Effector memory CD8-positive, alpha-beta T cell (primary cell): ENCODE data around the gene PIK3AP1.

Source experiments
- ATAC-seq: fragments of 150-1000 bp; cut with Tn5 transposase; replicated peaks from 2 replicates; pipeline ENCODE4 v1.10.0; 2021; ENCODE audit warnings: mild to moderate bottlenecking, moderate library complexity
- DNase-seq, 3 experiments: peaks; one replicate each; pipeline ENCODE4 v3.0.0; 2021
- H3K27ac Mint-ChIP-seq, 2 donors: one replicate each; pipeline ENCODE4 v1.8.0; 2022; ENCODE audit warnings: mild to moderate bottlenecking in 2 of 2, mixed read lengths in 2 of 2, moderate library complexity in 2 of 2
- H3K27me3 Mint-ChIP-seq, 2 donors: one replicate each; pipeline ENCODE4 v1.8.0; 2022; ENCODE audit warnings: mixed read lengths in 2 of 2
- H3K36me3 Mint-ChIP-seq: one replicate; pipeline ENCODE4 v1.8.0; 2022; ENCODE audit warnings: mild to moderate bottlenecking, moderate library complexity, mixed read lengths; ENCODE audit not compliant: insufficient read depth
- H3K4me1 Mint-ChIP-seq, 2 donors: one replicate each; pipeline ENCODE4 v1.8.0; 2022; ENCODE audit warnings: low read depth in 2 of 2, mixed read lengths in 2 of 2
- H3K4me3 Mint-ChIP-seq, 2 donors: one replicate each; pipeline ENCODE4 v1.8.0; 2022; ENCODE audit warnings: mild to moderate bottlenecking in 2 of 2, mixed read lengths in 2 of 2, moderate library complexity in 2 of 2
- H3K9me3 Mint-ChIP-seq, 2 donors: one replicate each; pipeline ENCODE4 v1.8.0; 2022; ENCODE audit warnings: mixed read lengths in 2 of 2

The PIK3AP1 gene

GRCh38 chr10:96648297-96648696, 72.0 kb downstream of the PIK3AP1 start:
- Mint-ChIP-seq H3K27ac (peak overlapping the region; percentile 13 to 95), H3K4me1 (peaks cover 43 to 44% of the 10 kb centered on the region in 2 donors), H3K27me3 (no peaks in the 10 kb centered on the region), H3K36me3 (peaks cover 47% of the 10 kb centered on the region), H3K4me3 (no peak overlapping the region), H3K9me3 (no peaks in the 10 kb centered on the region)
- ATAC-seq (no peak), DNase-seq (no peak)

- H3K36me3 Mint-ChIP-seq, result peaks cover 44% of the 10 kb centered on the region
- H3K4me1 Mint-ChIP-seq, result peaks cover 37 to 40% of the 10 kb centered on the region in 2 donors
- peak overlapping the region in 1 of 2 donors; percentile 95 for H3K27ac Mint-ChIP-seq
Measured at GRCh38 chr10:96647466-96647865, 72.8 kb downstream of the PIK3AP1 start.

DNA sequence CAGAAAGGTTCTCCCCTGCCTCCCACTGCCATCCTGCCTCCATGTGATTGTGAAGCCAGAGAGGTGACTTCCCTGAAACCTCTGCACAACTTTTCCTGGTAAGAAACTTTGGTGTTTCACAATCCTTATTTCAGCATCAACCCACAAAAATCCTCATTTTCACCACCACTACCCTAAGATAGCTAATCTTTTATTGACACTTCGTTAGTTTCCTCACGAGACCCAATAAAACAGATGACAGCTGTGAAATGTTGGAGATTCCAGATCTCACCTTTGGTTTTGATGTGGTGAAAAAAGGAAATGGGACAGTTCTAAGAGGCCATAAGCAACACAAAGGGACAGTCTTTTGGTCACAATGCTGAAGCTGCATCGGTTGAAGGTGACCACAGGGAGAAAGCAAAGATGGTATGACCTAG, 73.6 kb downstream of the PIK3AP1 start:
- Mint-ChIP-seq H3K36me3 (peaks cover 37% of the 10 kb centered on the region), H3K4me1 (peaks cover 30 to 35% of the 10 kb centered on the region in 2 donors), H3K27me3 (no peaks in the 10 kb centered on the region), H3K27ac (peak overlapping the region in 1 of 2 donors; percentile 95), H3K9me3 (no peaks in the 10 kb centered on the region), H3K4me3 (peak overlapping the region; percentile 21 to 63)
- DNase-seq, result peak in 1 of 3 experiments; percentile 20
- ATAC-seq, result peak; percentile 70

More at GRCh38 chr10:96647466-96647865, 72.8 kb downstream of the PIK3AP1 start:
- Mint-ChIP-seq H3K9me3 (no peaks in the 10 kb centered on the region), H3K4me3 (peak overlapping the region; percentile 21 to 63), H3K27me3 (no peaks in the 10 kb centered on the region)
- DNase-seq, result no peak
- peak; percentile 35 for ATAC-seq

DNA sequence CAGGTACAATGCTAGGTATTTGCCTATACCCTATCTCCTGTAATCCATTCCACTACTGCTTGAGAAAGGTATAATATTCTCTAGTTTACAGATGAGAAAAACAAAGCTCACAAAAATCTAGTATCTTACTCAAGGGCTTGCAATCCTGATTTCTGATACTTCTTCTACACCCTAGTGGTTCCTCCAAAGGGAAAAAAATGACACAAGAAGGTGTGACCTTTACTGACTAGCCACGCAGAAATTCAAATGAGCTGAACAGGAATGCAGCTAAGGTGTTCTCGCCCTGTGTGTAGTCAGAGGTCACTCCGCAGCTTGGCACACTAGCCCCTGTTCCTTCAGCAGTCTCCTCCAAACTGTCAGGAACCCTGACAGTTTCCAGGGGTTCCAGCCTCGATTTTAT, 74.0 kb downstream of the PIK3AP1 start:
- Mint-ChIP-seq H3K4me1 (peaks cover 25 to 30% of the 10 kb centered on the region in 2 donors), H3K36me3 (peaks cover 36% of the 10 kb centered on the region), H3K4me3 (peak overlapping the region in 1 of 2 donors; percentile 63), H3K9me3 (no peaks in the 10 kb centered on the region), H3K27ac (peak overlapping the region in 1 of 2 donors; percentile 95), H3K27me3 (no peaks in the 10 kb centered on the region)
- no peak for ATAC-seq
- no peak for DNase-seq

DNA sequence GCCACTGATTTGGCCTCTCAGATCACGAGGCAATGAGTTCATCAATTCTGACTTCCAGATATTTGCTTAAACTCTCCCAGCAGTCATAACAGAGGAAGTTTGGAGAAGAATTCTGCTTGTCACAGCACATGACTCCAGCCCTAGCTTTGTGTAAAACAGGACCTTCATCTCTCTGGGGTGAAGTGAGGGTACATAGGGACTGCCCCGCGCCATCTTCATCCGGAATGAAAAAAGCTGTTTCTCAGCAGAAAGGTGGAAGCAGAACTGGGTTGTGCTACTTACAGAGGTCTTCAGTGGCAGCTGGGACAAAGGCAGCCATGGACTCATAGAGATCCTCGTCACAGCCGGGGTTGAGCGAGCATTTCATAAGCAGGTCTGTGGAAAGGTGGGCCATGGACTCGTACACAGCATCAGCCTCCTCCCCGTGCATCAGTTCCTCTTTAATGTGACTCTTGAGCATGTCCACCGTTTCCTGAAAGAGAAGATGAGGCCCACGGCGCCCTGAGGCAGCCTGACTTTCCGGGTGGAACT, 75.1 kb downstream of the PIK3AP1 start:
- DNase-seq (no peak), ATAC-seq (no peak)
- peaks cover 37% of the 10 kb centered on the region for H3K36me3 Mint-ChIP-seq
- no peaks in the 10 kb centered on the region for H3K27me3 Mint-ChIP-seq
- no peaks in the 10 kb centered on the region for H3K9me3 Mint-ChIP-seq
- peaks cover 15 to 21% of the 10 kb centered on the region in 2 donors for H3K4me1 Mint-ChIP-seq
- H3K27ac Mint-ChIP-seq, result peak overlapping the region in 1 of 2 donors; percentile 20
- no peak overlapping the region for H3K4me3 Mint-ChIP-seq

DNA sequence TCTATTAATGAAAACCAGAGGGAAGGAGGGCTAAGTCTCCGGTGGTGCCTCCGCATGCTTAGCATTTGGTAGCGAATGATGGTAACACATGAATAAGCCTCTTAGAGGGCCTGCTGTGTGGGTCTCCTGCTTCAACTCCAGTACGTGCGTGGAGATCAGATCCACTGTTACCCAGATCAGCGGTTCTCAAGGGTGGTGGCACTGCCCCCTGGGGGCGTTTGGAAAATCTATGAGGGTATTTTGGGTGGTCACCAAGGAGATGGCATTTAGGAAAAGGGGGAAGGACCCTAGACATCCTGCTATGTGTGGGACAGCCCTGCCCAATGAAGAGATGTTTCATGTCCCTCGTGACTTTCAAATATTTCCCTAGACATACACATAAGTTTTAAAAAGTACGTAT, 76.4 kb downstream of the PIK3AP1 start:
- H3K4me1 Mint-ChIP-seq, result peaks cover 13 to 19% of the 10 kb centered on the region in 2 donors
- no peak for ATAC-seq
- H3K27ac Mint-ChIP-seq, result peak overlapping the region; percentile 32 to 58
- no peaks in the 10 kb centered on the region for H3K9me3 Mint-ChIP-seq
- H3K36me3 Mint-ChIP-seq, result peaks cover 40% of the 10 kb centered on the region
- no peak overlapping the region for H3K4me3 Mint-ChIP-seq
- H3K27me3 Mint-ChIP-seq, result no peaks in the 10 kb centered on the region
- DNase-seq, result no peak

GRCh38 chr10:96642973-96643372, 77.3 kb downstream of the PIK3AP1 start:
- H3K36me3 Mint-ChIP-seq, result peaks cover 32% of the 10 kb centered on the region
- no peak overlapping the region for H3K27ac Mint-ChIP-seq
- ATAC-seq (peak; percentile 51), DNase-seq (peak; percentile 70 to 75 (median 72))
- peaks cover 12 to 18% of the 10 kb centered on the region in 2 donors for H3K4me1 Mint-ChIP-seq
- H3K27me3 Mint-ChIP-seq, result no peaks in the 10 kb centered on the region
- H3K4me3 Mint-ChIP-seq, result no peak overlapping the region
- H3K9me3 Mint-ChIP-seq, result no peaks in the 10 kb centered on the region

- Mint-ChIP-seq H3K9me3 (no peaks in the 10 kb centered on the region), H3K27ac (peak overlapping the region; percentile 42 to 65), H3K36me3 (peaks cover 30% of the 10 kb centered on the region), H3K4me3 (no peak overlapping the region), H3K4me1 (peaks cover 7 to 13% of the 10 kb centered on the region in 2 donors), H3K27me3 (no peaks in the 10 kb centered on the region)
- DNase-seq (no peak), ATAC-seq (no peak)
Measured at GRCh38 chr10:96642530-96642929, 77.8 kb downstream of the PIK3AP1 start.

DNA sequence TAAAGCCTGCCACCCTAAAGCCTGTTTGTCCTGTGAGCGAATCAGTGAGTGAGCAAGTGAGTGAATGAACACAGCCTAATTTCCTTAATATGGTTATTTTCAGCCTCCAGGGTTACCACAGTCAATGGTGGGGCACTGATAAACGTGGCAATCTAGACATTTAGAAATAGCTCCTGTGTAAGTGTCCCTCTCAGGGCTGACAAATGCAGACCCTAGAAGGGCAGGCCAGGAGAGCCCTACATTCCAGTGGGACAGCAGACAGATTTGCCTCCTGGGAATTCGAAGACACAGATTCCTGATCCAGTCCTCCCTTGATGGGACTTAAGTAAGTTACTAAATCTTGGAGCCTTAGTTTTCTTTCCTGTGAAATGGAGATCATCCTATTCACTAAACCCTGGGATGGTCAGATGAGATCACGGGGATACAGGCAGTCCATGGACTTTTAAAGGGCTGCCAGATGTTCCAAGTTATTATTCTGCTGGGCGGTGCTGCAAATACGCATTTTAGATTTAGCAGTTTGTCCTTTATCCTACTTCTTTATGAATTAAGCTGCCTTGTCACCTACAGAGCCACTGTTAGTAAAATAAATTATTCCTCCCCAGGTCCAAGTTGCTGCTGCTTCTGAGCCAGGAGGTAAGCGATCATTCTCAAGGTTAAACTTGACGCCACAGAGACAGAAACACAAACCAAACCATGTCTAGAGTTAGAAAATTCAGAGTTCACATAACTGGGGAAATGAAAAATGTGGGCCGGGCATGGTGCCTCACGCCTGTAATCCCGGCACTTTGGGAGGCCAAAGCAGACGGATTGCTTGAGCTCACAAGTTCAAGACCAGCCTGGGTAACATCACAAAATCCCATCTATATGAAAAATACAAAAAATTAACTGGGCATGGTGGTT, 78.7 kb downstream of the PIK3AP1 start:
- H3K27ac Mint-ChIP-seq, result peak overlapping the region; percentile 42 to 65
- H3K36me3 Mint-ChIP-seq, result peaks cover 23% of the 10 kb centered on the region
- no peak for DNase-seq
- H3K4me3 Mint-ChIP-seq, result no peak overlapping the region
- no peaks in the 10 kb centered on the region for H3K27me3 Mint-ChIP-seq
- H3K4me1 Mint-ChIP-seq, result peaks cover 1 to 5% of the 10 kb centered on the region in 2 donors
- H3K9me3 Mint-ChIP-seq, result no peaks in the 10 kb centered on the region
- ATAC-seq, result no peak

GRCh38 chr10:96639899-96640298, 80.4 kb downstream of the PIK3AP1 start:
- peaks cover 11% of the 10 kb centered on the region for H3K36me3 Mint-ChIP-seq
- H3K9me3 Mint-ChIP-seq, result no peaks in the 10 kb centered on the region
- H3K27ac Mint-ChIP-seq, result peak overlapping the region in 1 of 2 donors; percentile 47
- ATAC-seq, result no peak
- H3K4me3 Mint-ChIP-seq, result no peak overlapping the region
- H3K27me3 Mint-ChIP-seq, result no peaks in the 10 kb centered on the region
- peaks cover 0 to 2% of the 10 kb centered on the region in 2 donors for H3K4me1 Mint-ChIP-seq
- no peak for DNase-seq

- peaks cover 3% of the 10 kb centered on the region for H3K36me3 Mint-ChIP-seq
- no peak for ATAC-seq
- peaks cover 0 to 2% of the 10 kb centered on the region in 2 donors for H3K4me1 Mint-ChIP-seq
Measured at GRCh38 chr10:96638696-96639095, 81.6 kb downstream of the PIK3AP1 start.

GRCh38 chr10:96638120-96638519, 82.2 kb downstream of the PIK3AP1 start:
- Mint-ChIP-seq H3K27me3 (no peaks in the 10 kb centered on the region), H3K27ac (peak overlapping the region in 1 of 2 donors; percentile 78), H3K4me1 (peaks cover 0 to 2% of the 10 kb centered on the region in 2 donors), H3K9me3 (no peaks in the 10 kb centered on the region), H3K4me3 (no peak overlapping the region), H3K36me3 (peaks cover 3% of the 10 kb centered on the region)
- no peak for DNase-seq
- no peak for ATAC-seq

More at GRCh38 chr10:96638696-96639095, 81.6 kb downstream of the PIK3AP1 start:
- no peak overlapping the region for H3K4me3 Mint-ChIP-seq
- DNase-seq, result no peak
- no peaks in the 10 kb centered on the region for H3K9me3 Mint-ChIP-seq
- no peaks in the 10 kb centered on the region for H3K27me3 Mint-ChIP-seq
- peak overlapping the region in 1 of 2 donors; percentile 65 for H3K27ac Mint-ChIP-seq

GRCh38 chr10:96637709-96638108, 82.6 kb downstream of the PIK3AP1 start:
- DNase-seq (no peak), ATAC-seq (no peak)
- H3K4me3 Mint-ChIP-seq, result no peak overlapping the region
- peak overlapping the region in 1 of 2 donors; percentile 78 for H3K27ac Mint-ChIP-seq
- peaks cover 3% of the 10 kb centered on the region for H3K36me3 Mint-ChIP-seq
- H3K9me3 Mint-ChIP-seq, result no peaks in the 10 kb centered on the region
- H3K4me1 Mint-ChIP-seq, result peaks cover 0 to 2% of the 10 kb centered on the region in 2 donors
- H3K27me3 Mint-ChIP-seq, result no peaks in the 10 kb centered on the region
